ENCODE results near the gene KLHL14.
"Not testable (repeated sequence)": the region's sequence is repeated elsewhere in the genome, so short reads cannot be mapped to it uniquely, and the experiment has no call there.

Gene KLHL14

DNA sequence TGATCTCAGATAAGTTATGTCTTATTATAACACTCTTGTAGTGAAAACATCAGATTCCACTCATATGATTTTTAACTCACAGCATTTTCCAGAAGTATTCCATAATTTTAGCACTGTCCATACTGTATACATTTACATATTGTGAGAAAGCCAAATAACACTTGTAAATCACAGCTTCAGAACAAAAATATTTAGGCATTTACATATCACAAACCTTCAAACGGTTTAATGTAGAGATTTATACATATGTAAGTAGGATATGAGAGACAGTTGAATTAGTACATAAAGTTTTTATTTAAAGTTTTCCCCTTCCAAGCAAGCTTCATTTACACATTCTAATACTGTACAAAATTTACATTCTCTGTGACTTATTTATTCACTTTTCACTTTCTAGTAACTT lies 100.4 kb downstream of the KLHL14 start:
- Histone ChIP-seq H3K4me1 (ENCODE audit: control insufficient read depth, insufficient read depth, low read length) (no peaks in the 10 kb centered on the region), H3K4me3 (ENCODE audit: low read depth, low read length) (no peak overlapping the region), H3K9ac (ENCODE audit: low read depth, low read length) (no peak overlapping the region), H3K27me3 (ENCODE audit: control insufficient read depth, insufficient read depth, low read length) (no peaks in the 10 kb centered on the region), H3K36me3 (ENCODE audit: control insufficient read depth, insufficient read depth, low read length) (no peaks in the 10 kb centered on the region), H3K9me3 (ENCODE audit: control insufficient read depth, insufficient read depth, low read length) (no peaks in the 10 kb centered on the region)

GRCh38 chr18:32670727-32671126 lies 102.1 kb downstream of the KLHL14 start:
- Histone ChIP-seq H3K9ac (ENCODE audit: low read depth, low read length) (no peak overlapping the region), H3K27me3 (ENCODE audit: control insufficient read depth, insufficient read depth, low read length) (no peaks in the 10 kb centered on the region), H3K4me1 (ENCODE audit: control insufficient read depth, insufficient read depth, low read length) (no peaks in the 10 kb centered on the region), H3K4me3 (ENCODE audit: low read depth, low read length) (no peak overlapping the region), H3K9me3 (ENCODE audit: control insufficient read depth, insufficient read depth, low read length) (no peaks in the 10 kb centered on the region), H3K36me3 (ENCODE audit: control insufficient read depth, insufficient read depth, low read length) (no peaks in the 10 kb centered on the region)

GRCh38 chr18:32669549-32670165 lies 103.2 kb downstream of the KLHL14 start:
- Histone ChIP-seq H3K9me3 (ENCODE audit: control insufficient read depth, insufficient read depth, low read length) (no peaks in the 10 kb centered on the region), H3K9ac (ENCODE audit: low read depth, low read length) (no peak overlapping the region), H3K4me3 (ENCODE audit: low read depth, low read length) (no peak overlapping the region), H3K27me3 (ENCODE audit: control insufficient read depth, insufficient read depth, low read length) (no peaks in the 10 kb centered on the region), H3K36me3 (ENCODE audit: control insufficient read depth, insufficient read depth, low read length) (no peaks in the 10 kb centered on the region), H3K4me1 (ENCODE audit: control insufficient read depth, insufficient read depth, low read length) (no peaks in the 10 kb centered on the region)

DNA sequence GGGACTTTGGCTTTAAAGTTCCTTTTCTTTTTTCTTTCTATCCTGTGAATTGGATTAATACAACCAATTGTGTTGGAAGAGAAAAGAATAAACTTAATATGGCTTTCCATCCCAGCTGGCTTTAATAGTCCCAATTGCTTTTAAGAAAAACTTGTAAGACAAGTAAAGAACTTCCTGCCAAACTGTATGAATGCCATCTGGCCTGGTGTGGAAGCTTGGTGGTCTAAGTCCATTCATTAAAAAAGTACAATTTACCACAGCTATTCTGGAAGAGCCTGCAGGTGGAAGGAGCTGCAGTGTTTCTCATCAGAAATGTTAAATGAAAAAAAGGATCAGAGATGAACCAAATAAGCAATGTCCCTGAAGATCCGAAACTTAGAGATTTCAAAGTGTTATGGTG lies 103.9 kb downstream of the KLHL14 start:
- Histone ChIP-seq H3K36me3 (ENCODE audit: control insufficient read depth, insufficient read depth, low read length) (no peaks in the 10 kb centered on the region), H3K4me3 (ENCODE audit: low read depth, low read length) (no peak overlapping the region), H3K27me3 (ENCODE audit: control insufficient read depth, insufficient read depth, low read length) (no peaks in the 10 kb centered on the region), H3K4me1 (ENCODE audit: control insufficient read depth, insufficient read depth, low read length) (no peaks in the 10 kb centered on the region), H3K9ac (ENCODE audit: low read depth, low read length) (no peak overlapping the region), H3K9me3 (ENCODE audit: control insufficient read depth, insufficient read depth, low read length) (no peaks in the 10 kb centered on the region)

DNA sequence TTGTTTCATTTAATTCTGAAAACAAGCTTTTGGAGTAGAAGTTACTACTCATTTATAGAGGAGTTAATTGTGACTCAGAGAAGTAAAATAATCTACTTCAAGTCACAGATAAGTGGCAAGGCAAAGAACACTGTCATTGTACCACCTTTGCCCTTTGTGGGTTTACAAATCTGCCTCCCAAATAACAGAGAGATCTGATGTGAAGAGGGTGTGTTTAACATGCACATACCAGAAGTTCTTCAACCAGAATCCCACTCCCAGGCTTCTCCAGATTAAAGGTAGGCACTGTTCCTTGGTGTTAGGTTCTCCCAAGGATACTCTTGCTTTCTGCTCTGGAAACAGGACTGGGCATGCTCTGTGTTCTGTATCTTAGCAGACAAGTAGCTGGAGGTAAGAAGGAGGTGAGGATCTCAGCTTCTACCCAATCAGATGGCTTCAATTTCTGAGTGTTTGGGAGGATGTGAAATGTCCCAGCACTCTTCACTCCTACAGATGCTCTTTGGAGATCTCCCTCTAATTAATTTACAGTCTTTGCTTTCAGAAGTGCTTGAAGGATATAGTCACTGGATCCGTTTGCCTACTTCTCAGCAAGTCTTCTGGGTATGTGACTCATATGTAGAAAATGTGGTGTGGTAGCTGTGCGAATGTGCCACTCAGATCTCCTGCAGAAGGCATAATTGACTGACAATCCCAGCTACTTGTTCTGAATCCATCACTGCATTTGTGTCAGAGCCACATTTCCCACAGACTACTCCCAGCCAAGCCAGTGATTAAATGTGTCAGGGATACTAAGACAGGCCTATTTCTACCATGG lies 111.1 kb downstream of the KLHL14 start:
- no peak overlapping the region for H3K4me3 ChIP-seq (ENCODE audit: low read depth, low read length)

GRCh38 chr18:32654507-32654906 lies 118.3 kb downstream of the KLHL14 start:
- H3K4me3 ChIP-seq (ENCODE audit: low read depth, low read length); H3K9me3 ChIP-seq (ENCODE audit: control insufficient read depth, insufficient read depth, low read length); H3K9ac ChIP-seq (ENCODE audit: low read depth, low read length); H3K36me3 ChIP-seq (ENCODE audit: control insufficient read depth, insufficient read depth, low read length); H3K4me1 ChIP-seq (ENCODE audit: control insufficient read depth, insufficient read depth, low read length); H3K27me3 ChIP-seq (ENCODE audit: control insufficient read depth, insufficient read depth, low read length): not testable (repeated sequence)

More for the DNA sequence above, 111.1 kb downstream of the KLHL14 start:
- Histone ChIP-seq H3K9ac (ENCODE audit: low read depth, low read length) (no peak overlapping the region), H3K4me1 (ENCODE audit: control insufficient read depth, insufficient read depth, low read length) (no peaks in the 10 kb centered on the region), H3K9me3 (ENCODE audit: control insufficient read depth, insufficient read depth, low read length) (no peaks in the 10 kb centered on the region), H3K36me3 (ENCODE audit: control insufficient read depth, insufficient read depth, low read length) (no peaks in the 10 kb centered on the region), H3K27me3 (ENCODE audit: control insufficient read depth, insufficient read depth, low read length) (no peaks in the 10 kb centered on the region)

DNA sequence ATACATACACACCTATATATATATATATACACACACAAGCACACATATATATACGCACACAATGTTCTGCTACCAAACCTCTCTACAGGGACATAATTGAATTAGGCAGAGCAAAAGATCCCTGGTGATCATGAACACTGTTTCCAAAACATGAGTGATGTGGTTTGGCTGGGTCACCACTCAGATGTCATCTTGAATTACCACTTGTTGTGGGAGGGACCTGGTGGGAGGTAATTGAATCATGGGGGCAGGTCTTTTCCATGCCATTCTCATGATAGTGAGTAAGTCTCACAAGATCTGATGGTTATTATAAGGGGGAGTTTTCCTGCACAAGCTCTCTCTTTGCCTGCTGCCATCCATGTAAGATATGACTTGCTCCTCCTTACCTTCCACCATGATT lies 135.2 kb downstream of the KLHL14 start:
- H3K4me3 ChIP-seq (ENCODE audit: low read depth, low read length); H3K4me1 ChIP-seq (ENCODE audit: control insufficient read depth, insufficient read depth, low read length); H3K9me3 ChIP-seq (ENCODE audit: control insufficient read depth, insufficient read depth, low read length); H3K36me3 ChIP-seq (ENCODE audit: control insufficient read depth, insufficient read depth, low read length); H3K27me3 ChIP-seq (ENCODE audit: control insufficient read depth, insufficient read depth, low read length); H3K9ac ChIP-seq (ENCODE audit: low read depth, low read length): not testable (repeated sequence)

DNA sequence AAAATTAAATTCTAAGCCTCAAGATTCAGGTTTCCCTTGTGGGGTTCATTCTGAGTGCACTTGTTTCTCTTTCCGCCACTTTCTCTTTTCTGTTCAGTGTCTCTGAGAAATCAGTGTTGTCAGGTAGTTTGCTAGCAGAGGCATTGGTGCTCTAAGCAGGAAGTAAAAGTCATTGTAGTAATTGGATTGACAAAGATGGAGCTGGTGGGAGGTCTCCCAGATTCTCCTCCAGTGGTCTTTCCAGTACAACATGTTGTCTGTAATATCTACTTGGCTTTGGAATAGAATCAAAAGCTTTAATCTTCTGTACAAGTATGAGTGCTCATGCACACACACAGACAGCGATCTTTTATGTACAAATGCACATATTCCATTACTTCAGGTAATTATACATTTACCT lies 135.6 kb downstream of the KLHL14 start:
- no peak overlapping the region for H3K4me3 ChIP-seq (ENCODE audit: low read depth, low read length)
- no peaks in the 10 kb centered on the region for H3K27me3 ChIP-seq (ENCODE audit: control insufficient read depth, insufficient read depth, low read length)
- H3K9ac ChIP-seq (ENCODE audit: low read depth, low read length): no peak overlapping the region
- H3K36me3 ChIP-seq (ENCODE audit: control insufficient read depth, insufficient read depth, low read length): no peaks in the 10 kb centered on the region
- H3K9me3 ChIP-seq (ENCODE audit: control insufficient read depth, insufficient read depth, low read length): no peaks in the 10 kb centered on the region
- H3K4me1 ChIP-seq (ENCODE audit: control insufficient read depth, insufficient read depth, low read length): no peaks in the 10 kb centered on the region

GRCh38 chr18:32634876-32635431 lies 137.9 kb downstream of the KLHL14 start:
- Histone ChIP-seq H3K36me3 (ENCODE audit: control insufficient read depth, insufficient read depth, low read length) (no peaks in the 10 kb centered on the region), H3K4me1 (ENCODE audit: control insufficient read depth, insufficient read depth, low read length) (no peaks in the 10 kb centered on the region), H3K9me3 (ENCODE audit: control insufficient read depth, insufficient read depth, low read length) (no peaks in the 10 kb centered on the region), H3K9ac (ENCODE audit: low read depth, low read length) (no peak overlapping the region), H3K4me3 (ENCODE audit: low read depth, low read length) (no peak overlapping the region), H3K27me3 (ENCODE audit: control insufficient read depth, insufficient read depth, low read length) (no peaks in the 10 kb centered on the region)

- no peak overlapping the region for H3K4me3 ChIP-seq (ENCODE audit: low read depth, low read length)
- H3K4me1 ChIP-seq (ENCODE audit: control insufficient read depth, insufficient read depth, low read length): no peaks in the 10 kb centered on the region
- no peaks in the 10 kb centered on the region for H3K36me3 ChIP-seq (ENCODE audit: control insufficient read depth, insufficient read depth, low read length)
- H3K9me3 ChIP-seq (ENCODE audit: control insufficient read depth, insufficient read depth, low read length): no peaks in the 10 kb centered on the region
- no peak overlapping the region for H3K9ac ChIP-seq (ENCODE audit: low read depth, low read length)
- H3K27me3 ChIP-seq (ENCODE audit: control insufficient read depth, insufficient read depth, low read length): no peaks in the 10 kb centered on the region
These were observed 142.7 kb downstream of the KLHL14 start for GRCh38 chr18:32629981-32630700.

GRCh38 chr18:32629292-32629691 lies 143.5 kb downstream of the KLHL14 start:
- Histone ChIP-seq H3K9ac (ENCODE audit: low read depth, low read length) (no peak overlapping the region), H3K27me3 (ENCODE audit: control insufficient read depth, insufficient read depth, low read length) (no peaks in the 10 kb centered on the region), H3K9me3 (ENCODE audit: control insufficient read depth, insufficient read depth, low read length) (no peaks in the 10 kb centered on the region), H3K36me3 (ENCODE audit: control insufficient read depth, insufficient read depth, low read length) (no peaks in the 10 kb centered on the region), H3K4me3 (ENCODE audit: low read depth, low read length) (no peak overlapping the region), H3K4me1 (ENCODE audit: control insufficient read depth, insufficient read depth, low read length) (no peaks in the 10 kb centered on the region)
